Measurements from ENCODE around the gene ZNF474. TPM values are rescaled to one million over a fixed set of nuclear protein-coding genes. Genes with fewer than 3 reads are reported as not detected.

ZNF474 gene
- total RNA-seq, 2 donors from 2014 or later, result 0.20 TPM; not detected in 1

- Histone ChIP-seq H3K36me3 (no peaks in the 10 kb centered on the region), H3K9me3 (no peaks in the 10 kb centered on the region), H3K4me3 (no peak overlapping the region), H3K27ac (no peak overlapping the region), H3K9ac (ENCODE audit: low read depth in 2 of 2, low read length in 2 of 2) (no peak overlapping the region), H3K27me3 (no peaks in the 10 kb centered on the region), H3K4me1 (no peaks in the 10 kb centered on the region)
- no peak for TF ChIP-seq CTCF (IDR thresholded peaks at IDR 0.05)
- intact Hi-C loops (cut with DNase I), result no loop called here
- DNase-seq, result no peak
Observed at GRCh38 chr5:122138356-122138755, 9.0 kb downstream of the ZNF474 start.

- H3K9ac ChIP-seq (ENCODE audit: low read depth in 2 of 2, low read length in 2 of 2), result no peak overlapping the region
- no peak for TF ChIP-seq CTCF (IDR thresholded peaks at IDR 0.05)
- H3K4me3 ChIP-seq, result no peak overlapping the region
- no peaks in the 10 kb centered on the region for H3K4me1 ChIP-seq
- no peaks in the 10 kb centered on the region for H3K9me3 ChIP-seq
- no peaks in the 10 kb centered on the region for H3K27me3 ChIP-seq
- no peaks in the 10 kb centered on the region for H3K36me3 ChIP-seq
- H3K27ac ChIP-seq, result no peak overlapping the region
- DNase-seq, result no peak
- intact Hi-C loops (cut with DNase I), result no loop called here
Observed at GRCh38 chr5:122140900-122141299, 11.6 kb downstream of the ZNF474 start.

- Histone ChIP-seq H3K27ac (no peak overlapping the region), H3K4me3 (no peak overlapping the region), H3K9ac (ENCODE audit: low read depth in 2 of 2, low read length in 2 of 2) (no peak overlapping the region), H3K9me3 (no peaks in the 10 kb centered on the region), H3K4me1 (no peaks in the 10 kb centered on the region), H3K36me3 (no peaks in the 10 kb centered on the region), H3K27me3 (no peaks in the 10 kb centered on the region)
- no peak for TF ChIP-seq CTCF (IDR thresholded peaks at IDR 0.05)
- no peak for DNase-seq
- intact Hi-C loops (cut with DNase I), result no loop called here
Observed at GRCh38 chr5:122141751-122142150, 12.4 kb downstream of the ZNF474 start.

GRCh38 chr5:122142480-122143164 lies 13.3 kb downstream of the ZNF474 start:
- Histone ChIP-seq H3K27me3 (no peaks in the 10 kb centered on the region), H3K4me1 (no peaks in the 10 kb centered on the region), H3K4me3 (no peak overlapping the region), H3K27ac (no peak overlapping the region), H3K9me3 (no peaks in the 10 kb centered on the region), H3K9ac (ENCODE audit: low read depth in 2 of 2, low read length in 2 of 2) (no peak overlapping the region), H3K36me3 (no peaks in the 10 kb centered on the region)
- intact Hi-C loops (cut with DNase I), result no loop called here
- TF ChIP-seq CTCF (IDR thresholded peaks at IDR 0.05), result no peak
- DNase-seq, result no peak

- Histone ChIP-seq H3K27me3 (no peaks in the 10 kb centered on the region), H3K9ac (ENCODE audit: low read depth in 2 of 2, low read length in 2 of 2) (no peak overlapping the region), H3K9me3 (no peaks in the 10 kb centered on the region), H3K36me3 (no peaks in the 10 kb centered on the region), H3K27ac (no peak overlapping the region), H3K4me1 (no peaks in the 10 kb centered on the region), H3K4me3 (no peak overlapping the region)
- intact Hi-C loops (cut with DNase I), result no loop called here
- TF ChIP-seq CTCF (IDR thresholded peaks at IDR 0.05), result no peak
- no peak for DNase-seq
Observed at GRCh38 chr5:122144236-122144635, 14.9 kb downstream of the ZNF474 start.

Data from colonic mucosa (tissue), 4 donors.